Nephron progenitor cell (in vitro differentiated cells): ENCODE measurements around the gene LDLRAD3.
A peak's percentile ranks its signal among the peaks of the same experiment; 100 is the strongest.

Source experiments
- DNase-seq: peaks from one replicate; pipeline ENCODE4 v3.0.0; 2021
- H3K27ac Mint-ChIP-seq: 2 replicates; pipeline ENCODE4 v1.8.0; 2021; ENCODE audit warnings: mild to moderate bottlenecking, moderate library complexity, mixed read lengths
- H3K27me3 Mint-ChIP-seq: 2 replicates; pipeline ENCODE4 v1.8.0; 2021; ENCODE audit warnings: mild to moderate bottlenecking, low read depth, mixed read lengths; ENCODE audit not compliant: poor library complexity
- H3K36me3 Mint-ChIP-seq: 2 replicates; pipeline ENCODE4 v1.8.0; 2021; ENCODE audit warnings: low read depth, mixed read lengths
- H3K4me1 Mint-ChIP-seq: 2 replicates; pipeline ENCODE4 v1.8.0; 2021; ENCODE audit warnings: mixed read lengths
- H3K4me3 Mint-ChIP-seq: 2 replicates; pipeline ENCODE4 v1.8.0; 2021; ENCODE audit warnings: mild to moderate bottlenecking, moderate library complexity, mixed read lengths
- H3K9me3 Mint-ChIP-seq: 2 replicates; pipeline ENCODE4 v1.8.0; 2021; ENCODE audit warnings: mild to moderate bottlenecking, moderate library complexity, mixed read lengths
- TF ChIP-seq, protein P1 (sequence below): fragments of 200-600 bp; sonication (generic); IDR thresholded peaks from 2 replicates; pipeline ENCODE4 v1.5.0; 2021; ENCODE audit warnings: antibody characterized with exemption

The LDLRAD3 gene

DNA sequence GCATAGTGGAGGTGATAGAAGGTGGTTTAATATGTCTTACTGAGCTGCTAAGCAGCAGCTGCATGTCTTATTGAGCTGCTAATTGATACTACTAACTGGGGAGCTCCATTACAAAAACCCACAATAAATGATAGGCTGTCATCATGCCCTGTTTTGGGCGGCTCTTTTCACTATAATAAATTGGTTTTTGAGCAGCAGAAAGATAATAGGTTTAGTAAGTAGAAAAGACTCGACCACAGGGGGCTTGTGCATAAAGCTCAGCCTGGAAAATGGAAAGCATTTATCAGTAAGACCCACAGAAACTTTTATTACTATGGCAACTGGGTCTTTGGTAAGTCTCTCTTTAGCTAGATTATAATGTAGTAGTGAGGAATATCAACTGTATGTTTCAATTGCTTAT is 117.6 kb downstream of the LDLRAD3 start:
- Mint-ChIP-seq H3K27me3 (no peaks in the 10 kb centered on the region), H3K4me1 (peaks cover 13% of the 10 kb centered on the region), H3K4me3 (no peak overlapping the region), H3K9me3 (peaks cover 40% of the 10 kb centered on the region), H3K36me3 (peaks cover 82% of the 10 kb centered on the region), H3K27ac (no peak overlapping the region)
- TF ChIP-seq, protein P1, sequence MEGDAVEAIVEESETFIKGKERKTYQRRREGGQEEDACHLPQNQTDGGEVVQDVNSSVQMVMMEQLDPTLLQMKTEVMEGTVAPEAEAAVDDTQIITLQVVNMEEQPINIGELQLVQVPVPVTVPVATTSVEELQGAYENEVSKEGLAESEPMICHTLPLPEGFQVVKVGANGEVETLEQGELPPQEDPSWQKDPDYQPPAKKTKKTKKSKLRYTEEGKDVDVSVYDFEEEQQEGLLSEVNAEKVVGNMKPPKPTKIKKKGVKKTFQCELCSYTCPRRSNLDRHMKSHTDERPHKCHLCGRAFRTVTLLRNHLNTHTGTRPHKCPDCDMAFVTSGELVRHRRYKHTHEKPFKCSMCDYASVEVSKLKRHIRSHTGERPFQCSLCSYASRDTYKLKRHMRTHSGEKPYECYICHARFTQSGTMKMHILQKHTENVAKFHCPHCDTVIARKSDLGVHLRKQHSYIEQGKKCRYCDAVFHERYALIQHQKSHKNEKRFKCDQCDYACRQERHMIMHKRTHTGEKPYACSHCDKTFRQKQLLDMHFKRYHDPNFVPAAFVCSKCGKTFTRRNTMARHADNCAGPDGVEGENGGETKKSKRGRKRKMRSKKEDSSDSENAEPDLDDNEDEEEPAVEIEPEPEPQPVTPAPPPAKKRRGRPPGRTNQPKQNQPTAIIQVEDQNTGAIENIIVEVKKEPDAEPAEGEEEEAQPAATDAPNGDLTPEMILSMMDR, result no peak
- no peak for DNase-seq

DNA sequence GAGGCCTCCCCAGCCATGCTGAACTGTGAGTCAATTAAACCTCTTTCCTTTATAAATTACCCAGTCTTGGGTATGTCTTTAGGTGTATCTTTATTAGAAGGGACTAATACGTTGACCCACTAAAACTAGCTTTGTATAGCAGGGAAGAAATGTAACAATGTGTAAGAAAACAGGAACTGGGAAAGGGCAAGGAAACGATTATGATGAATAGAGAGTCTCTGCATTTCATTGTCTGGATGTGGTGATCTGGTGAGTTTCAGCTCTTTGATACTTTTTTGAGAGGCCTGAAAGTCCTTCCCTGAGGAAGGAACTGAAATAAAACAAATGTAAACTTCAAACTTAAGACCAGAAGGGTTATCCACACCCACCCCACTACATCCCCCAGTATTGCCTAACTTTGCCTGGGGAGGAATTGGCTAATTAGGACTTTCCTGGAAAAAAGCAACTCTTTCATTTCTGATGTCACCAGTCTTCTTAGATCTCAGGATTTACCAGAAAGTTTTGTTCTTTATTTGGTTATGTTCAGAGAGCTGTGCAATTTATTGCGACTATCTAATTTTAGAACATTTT is 119.0 kb downstream of the LDLRAD3 start:
- Mint-ChIP-seq H3K27me3 (no peaks in the 10 kb centered on the region), H3K27ac (peak overlapping the region; percentile 72)
- no peak for DNase-seq

DNA sequence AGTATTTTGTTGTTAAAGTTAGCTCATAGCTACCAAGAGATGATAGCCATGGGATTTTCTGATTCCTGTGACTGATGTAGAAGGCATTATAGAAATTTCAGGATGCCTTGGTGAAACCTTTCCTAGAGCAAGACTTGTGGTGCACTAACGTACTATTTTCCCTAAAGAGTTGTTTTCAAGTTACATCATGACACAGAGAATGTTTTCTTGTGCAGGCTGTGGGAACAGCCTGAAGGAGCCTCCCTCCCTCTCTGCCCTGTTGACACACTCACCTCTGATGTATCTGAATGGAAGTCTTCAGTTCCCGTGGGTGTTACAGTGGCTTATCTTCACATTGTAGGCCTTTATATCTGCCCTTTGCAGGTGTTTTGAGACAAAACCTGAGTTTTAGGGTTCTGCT is 121.6 kb downstream of the LDLRAD3 start:
- peaks cover 20% of the 10 kb centered on the region for H3K4me1 Mint-ChIP-seq
- TF ChIP-seq, protein P1, result no peak
- H3K27ac Mint-ChIP-seq, result no peak overlapping the region
- H3K4me3 Mint-ChIP-seq, result no peak overlapping the region
- H3K36me3 Mint-ChIP-seq, result peaks cover 74% of the 10 kb centered on the region
- no peak for DNase-seq
- no peaks in the 10 kb centered on the region for H3K27me3 Mint-ChIP-seq
- peaks cover 43% of the 10 kb centered on the region for H3K9me3 Mint-ChIP-seq

More for the DNA sequence above, 119.0 kb downstream of the LDLRAD3 start:
- Mint-ChIP-seq H3K9me3 (peaks cover 49% of the 10 kb centered on the region), H3K4me1 (peaks cover under 1% of the 10 kb centered on the region), H3K4me3 (no peak overlapping the region), H3K36me3 (peaks cover 87% of the 10 kb centered on the region)
- TF ChIP-seq, protein P1, result no peak

DNA sequence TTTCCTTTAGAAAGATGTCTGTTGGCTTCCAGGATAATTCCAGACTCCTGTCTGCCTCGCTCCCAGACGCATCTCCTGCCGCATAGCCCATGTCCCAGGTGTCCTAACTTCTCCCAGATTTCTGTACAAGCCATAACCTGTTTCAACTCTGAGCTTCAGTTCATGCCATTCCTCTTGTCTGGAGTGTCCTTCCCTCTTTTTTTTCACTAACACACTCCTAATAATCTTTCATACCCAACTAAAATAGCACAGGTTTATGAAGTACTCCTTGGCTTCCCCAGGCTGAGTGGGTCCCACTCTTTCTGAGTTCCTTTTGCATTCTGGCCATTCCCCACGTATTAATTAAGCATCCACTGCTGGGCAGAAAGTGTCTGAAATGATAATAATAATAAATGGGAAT is 123.0 kb downstream of the LDLRAD3 start:
- Mint-ChIP-seq H3K27ac (no peak overlapping the region), H3K27me3 (no peaks in the 10 kb centered on the region), H3K9me3 (peaks cover 40% of the 10 kb centered on the region), H3K4me3 (no peak overlapping the region), H3K4me1 (peaks cover 20% of the 10 kb centered on the region), H3K36me3 (peaks cover 62% of the 10 kb centered on the region)
- DNase-seq, result no peak
- TF ChIP-seq, protein P1, result no peak

DNA sequence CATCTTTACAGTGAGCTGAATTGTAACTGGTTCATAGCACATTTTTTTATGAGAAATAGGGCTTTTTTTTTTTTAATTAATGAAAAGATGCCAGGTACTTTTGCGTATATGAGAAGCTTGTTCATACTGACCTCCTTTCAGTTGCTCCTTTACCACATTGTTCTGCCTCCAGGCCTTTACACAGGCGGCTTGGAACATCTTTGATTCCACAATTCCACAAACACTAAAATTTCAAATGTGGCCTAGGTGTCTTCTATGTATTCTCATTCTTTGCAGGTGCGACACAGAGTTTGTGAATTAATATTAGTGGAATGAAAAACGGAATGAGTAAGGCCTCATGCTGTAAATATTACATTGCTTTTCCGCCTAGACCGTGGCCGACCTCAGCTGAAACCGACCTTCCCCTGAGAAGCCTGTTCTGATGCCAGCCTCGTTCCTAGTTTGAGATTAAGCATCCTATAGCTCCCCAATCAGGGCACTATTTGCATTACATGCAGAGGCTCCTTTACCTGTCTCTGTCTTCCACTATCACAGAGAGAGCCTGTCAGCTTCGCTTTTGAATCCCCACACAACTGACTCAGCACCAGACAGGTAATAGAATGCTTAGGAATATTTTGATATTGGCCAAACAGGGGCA is 125.8 kb downstream of the LDLRAD3 start:
- Mint-ChIP-seq H3K9me3 (peaks cover 39% of the 10 kb centered on the region), H3K27ac (peak overlapping the region; percentile 37), H3K4me1 (peaks cover 37% of the 10 kb centered on the region), H3K36me3 (peaks cover 50% of the 10 kb centered on the region), H3K27me3 (no peaks in the 10 kb centered on the region), H3K4me3 (no peak overlapping the region)
- peak; percentile 17 for DNase-seq
- TF ChIP-seq, protein P1, result peak; percentile 38
